GM19099 (cell line): ENCODE results near the gene MARS2.

ENCODE experiments used
- POLR2A ChIP-seq: IDR thresholded peaks from 3 replicates; pipeline ENCODE4 v1.6.1; 2011; ENCODE audit warnings: low read depth; ENCODE audit not compliant: insufficient read length; ENCODE audit errors: extremely low read depth

MARS2 gene

DNA sequence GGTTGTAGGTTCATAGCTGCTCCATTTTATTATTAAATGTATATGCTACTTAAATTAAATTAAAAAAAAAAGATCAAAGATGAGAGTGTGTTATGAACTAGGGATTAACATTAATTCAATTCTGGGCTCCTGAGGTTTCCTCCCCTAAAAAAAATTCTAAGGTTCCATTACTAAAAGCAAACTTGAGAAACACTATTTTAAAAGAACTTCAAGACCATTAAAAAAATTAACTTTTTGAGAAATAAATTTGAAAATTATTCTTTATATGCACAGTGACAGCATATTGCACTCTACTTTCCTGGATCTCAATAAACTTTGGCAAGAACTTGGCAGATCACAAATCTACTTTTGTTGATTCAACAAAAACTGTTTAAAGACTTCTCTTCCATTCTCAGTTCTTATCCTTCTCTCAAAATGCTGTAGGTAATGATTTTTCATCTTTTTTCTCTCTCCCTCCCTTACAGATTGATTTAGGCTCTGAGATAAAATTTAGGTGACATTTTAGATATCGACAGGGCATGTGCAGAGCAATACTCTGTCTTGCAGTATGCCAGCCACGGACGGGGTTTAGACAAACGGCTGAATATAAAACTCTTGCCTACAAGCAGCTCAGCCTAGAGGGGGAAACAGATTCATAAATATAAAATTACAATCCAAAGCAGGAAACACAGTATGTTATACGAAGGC, 592 bp upstream of the MARS2 start:
- TF ChIP-seq POLR2A: no peak

DNA sequence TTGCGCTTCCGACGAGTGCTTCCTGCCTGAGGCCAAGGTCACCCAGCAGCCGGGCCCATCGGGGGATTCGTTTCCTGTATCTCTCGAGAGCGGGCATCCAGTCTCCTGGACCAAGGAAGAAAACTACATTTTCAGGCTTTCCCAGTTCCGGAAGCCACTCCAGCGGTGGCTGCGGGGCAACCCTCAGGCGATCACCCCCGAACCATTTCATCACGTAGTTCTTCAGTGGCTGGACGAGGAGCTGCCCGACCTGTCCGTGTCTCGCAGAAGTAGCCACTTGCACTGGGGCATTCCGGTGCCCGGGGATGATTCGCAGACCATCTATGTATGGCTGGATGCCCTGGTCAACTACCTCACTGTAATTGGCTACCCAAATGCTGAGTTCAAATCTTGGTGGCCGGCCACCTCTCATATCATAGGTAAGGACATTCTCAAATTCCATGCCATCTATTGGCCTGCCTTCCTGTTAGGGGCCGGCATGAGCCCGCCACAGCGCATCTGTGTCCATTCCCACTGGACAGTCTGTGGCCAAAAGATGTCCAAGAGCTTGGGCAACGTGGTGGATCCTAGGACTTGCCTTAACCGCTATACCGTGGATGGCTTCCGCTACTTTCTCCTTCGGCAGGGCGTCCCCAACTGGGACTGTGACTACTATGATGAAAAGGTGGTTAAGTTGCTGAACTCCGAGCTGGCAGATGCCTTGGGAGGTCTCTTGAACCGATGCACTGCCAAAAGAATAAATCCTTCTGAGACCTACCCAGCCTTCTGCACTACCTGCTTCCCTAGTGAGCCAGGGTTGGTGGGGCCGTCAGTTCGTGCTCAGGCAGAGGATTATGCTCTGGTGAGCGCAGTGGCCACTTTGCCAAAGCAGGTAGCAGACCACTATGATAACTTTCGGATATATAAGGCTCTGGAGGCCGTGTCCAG, 1.0 kb downstream of the MARS2 start:
- no peak for TF ChIP-seq POLR2A

GRCh38 chr2:197706839-197707207, 1.7 kb downstream of the MARS2 start:
- no peak for TF ChIP-seq POLR2A

GRCh38 chr2:197707316-197708213, 2.4 kb downstream of the MARS2 start:
- no peak for TF ChIP-seq POLR2A

DNA sequence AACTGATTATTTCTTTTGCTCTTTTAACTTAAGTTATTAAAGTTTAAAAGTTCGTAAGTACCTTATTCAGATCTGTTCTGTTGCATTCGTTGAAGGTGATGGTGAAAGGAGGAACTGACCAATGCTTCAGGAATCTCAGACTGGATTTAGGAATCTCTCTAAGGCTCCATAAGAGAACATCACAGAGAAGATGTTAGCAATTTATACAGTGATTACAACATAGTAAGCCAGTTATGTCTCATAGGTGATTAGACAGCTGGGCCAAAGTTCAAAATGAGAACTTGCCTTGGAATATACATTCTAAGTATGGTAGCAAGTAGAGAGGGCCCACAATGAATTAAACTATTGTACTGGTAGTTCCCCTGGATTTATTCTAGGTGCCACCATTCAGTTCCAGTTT, 3.2 kb downstream of the MARS2 start:
- TF ChIP-seq POLR2A: no peak

GRCh38 chr2:197710424-197711042, 5.4 kb downstream of the MARS2 start:
- TF ChIP-seq POLR2A: no peak

GRCh38 chr2:197711578-197711977, 6.4 kb downstream of the MARS2 start:
- TF ChIP-seq POLR2A: no peak

GRCh38 chr2:197713271-197713670, 8.1 kb downstream of the MARS2 start:
- no peak for TF ChIP-seq POLR2A

GRCh38 chr2:197717863-197718262, 12.7 kb downstream of the MARS2 start:
- no peak for TF ChIP-seq POLR2A

- no peak for TF ChIP-seq POLR2A
Measured at GRCh38 chr2:197727011-197727410, 21.8 kb downstream of the MARS2 start.

DNA sequence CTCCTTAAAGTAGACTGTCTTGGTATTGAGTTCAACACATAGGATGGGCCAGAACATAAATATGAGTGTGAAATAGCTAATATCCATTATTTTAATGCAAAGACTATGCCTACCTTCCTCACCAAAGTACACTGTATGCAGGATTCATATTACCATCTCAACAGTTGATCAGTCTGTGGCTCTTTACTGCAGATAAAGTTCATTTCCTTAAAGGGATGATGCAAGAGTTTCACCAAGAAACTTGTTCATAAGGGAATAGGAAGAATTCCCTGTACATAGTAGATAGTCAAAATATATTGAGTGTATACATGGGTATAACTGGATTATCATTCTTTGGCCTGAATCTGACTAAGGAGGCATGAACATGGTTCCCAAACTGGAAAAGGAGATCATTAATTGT, 35.0 kb downstream of the MARS2 start:
- TF ChIP-seq POLR2A: no peak
